ENCODE data around the gene GABARAPL1. TPM values are rescaled to one million over a fixed set of nuclear protein-coding genes. Genes with fewer than 3 reads are reported as not detected.
"Not testable (repeated sequence)": the region's sequence is repeated elsewhere in the genome, so short reads cannot be mapped to it uniquely, and the experiment has no call there.

The GABARAPL1 gene
- polyA plus RNA-seq, 2 of the 4 experiments (the other 2 are of a cell fraction) = 35.9 to 46.2 TPM

GRCh38 chr12:10184261-10184843, 28.3 kb upstream of the GABARAPL1 start:
- H3K4me3 ChIP-seq = no peak overlapping the region
- peak in 1 of 2 experiments; percentile 29; a peak in 2 of 6 replicates for ATAC-seq
- ChIA-PET POLR2A (no interaction called here), CTCF (interaction anchor here (1.2 kb wide), 1 partner anchor 31 kb away, joined by 5 read pairs; no protein-coding TSS in a partner anchor)
- peak overlapping the region in 1 of 2 experiments; percentile 44; a peak in 1 of 6 replicates for H3K27ac ChIP-seq
- peak overlapping the region; percentile 37 for H3K4me2 ChIP-seq
- DNase-seq (ENCODE audit: low read depth in 1 of 2, low spot score in 1 of 2) = no peak
- 78% methylated on average over 7 of the region's 7 CpGs for WGBS (ENCODE audit: missing lambda C conversion rate)
- FAIRE-seq = no peak
- no peaks in the 10 kb centered on the region for H3K9me3 ChIP-seq
- peaks cover 31% of the 10 kb centered on the region for H3K4me1 ChIP-seq
- peak; percentile 36 to 58; a peak in 2 of 4 replicates for TF ChIP-seq CEBPB (IDR thresholded peaks at IDR 0.05)
- TF ChIP-seq TP53 (CRISPR knock-in tag; IDR thresholded peaks at IDR 0.05) = no peak

GRCh38 chr12:10186299-10186698, 26.4 kb upstream of the GABARAPL1 start:
- DNase-seq (ENCODE audit: low read depth in 1 of 2, low spot score in 1 of 2) (no peak), FAIRE-seq (no peak), ATAC-seq (no peak)
- H3K9me3 ChIP-seq = no peaks in the 10 kb centered on the region
- no peak overlapping the region for H3K4me3 ChIP-seq
- WGBS (ENCODE audit: missing lambda C conversion rate) = 89% methylated on average over 11 of the region's 11 CpGs
- peaks cover 28% of the 10 kb centered on the region for H3K4me1 ChIP-seq
- no peak for TF ChIP-seq POLR2AphosphoS2 (conservative IDR thresholded peaks at IDR 0.05; ENCODE audit: low read length)
- no peak for TF ChIP-seq RARB (CRISPR knock-in tag; IDR thresholded peaks at IDR 0.05)
- TF ChIP-seq USF2 (IDR thresholded peaks at IDR 0.05) = no peak
- TF ChIP-seq RCOR1 (IDR thresholded peaks at IDR 0.05; ENCODE audit: low read depth, low read length) = no peak
- TF ChIP-seq MAZ (IDR thresholded peaks at IDR 0.05; ENCODE audit: borderline replicate concordance, low read depth, low read length) = no peak
- TF ChIP-seq NR3C1 (IDR thresholded peaks at IDR 0.05) = no peak
- ChIA-PET CTCF (interaction anchor here (0.6 kb wide), 1 partner anchor 50 kb away, joined by 3 read pairs; no protein-coding TSS in a partner anchor), POLR2A (no interaction called here)
- H3K4me2 ChIP-seq = no peak overlapping the region
- H3K27ac ChIP-seq = no peak overlapping the region

GRCh38 chr12:10186958-10187357, 25.7 kb upstream of the GABARAPL1 start:
- POLR2A ChIA-PET; FAIRE-seq; ATAC-seq; H3K4me3 ChIP-seq; H3K27ac ChIP-seq; H3K4me2 ChIP-seq; H3K9me3 ChIP-seq; DNase-seq (ENCODE audit: low read depth in 1 of 2, low spot score in 1 of 2): not testable (repeated sequence)
- peaks cover 35% of the 10 kb centered on the region for H3K4me1 ChIP-seq
- WGBS (ENCODE audit: missing lambda C conversion rate) = 71% methylated on average over 6 of the region's 6 CpGs
- CTCF ChIA-PET = interaction anchor here (2.1 kb wide), 1 partner anchor 34 kb away, joined by 11 read pairs; no protein-coding TSS in a partner anchor

- CTCF ChIA-PET = interaction anchor here (0.6 to 8.3 kb wide), 13 partner anchors 10 to 439 kb away, joined by 3 to 89 read pairs (median 4); partner anchors contain the start of genes CLEC1B, GABARAPL1 and OLR1
- Histone ChIP-seq H3K9me3 (no peaks in the 10 kb centered on the region), H3K4me3 (no peak overlapping the region), H3K4me1 (peaks cover 18% of the 10 kb centered on the region), H3K27ac (no peak overlapping the region), H3K4me2 (no peak overlapping the region)
- ATAC-seq = peak in 1 of 2 experiments; percentile 12; a peak in 1 of 6 replicates
- DNase-seq (ENCODE audit: low read depth in 1 of 2, low spot score in 1 of 2) = no peak
- WGBS (ENCODE audit: missing lambda C conversion rate) = 62% methylated on average over 5 of the region's 5 CpGs
- POLR2A ChIA-PET = interaction anchor here (0.7 kb wide), 1 partner anchor 39 kb away, joined by 3 read pairs; no protein-coding TSS in a partner anchor
- FAIRE-seq = no peak
- no peak for TF ChIP-seq GATA3 (IDR thresholded peaks at IDR 0.05; ENCODE audit: borderline replicate concordance)
- no peak for TF ChIP-seq CBX8 (IDR thresholded peaks at IDR 0.05)
- no peak for TF ChIP-seq FOSL2 (IDR thresholded peaks at IDR 0.05)
- no peak for TF ChIP-seq FOSL2 (CRISPR knock-in tag; IDR thresholded peaks at IDR 0.05)
- no peak for TF ChIP-seq MAX (IDR thresholded peaks at IDR 0.05)
- no peak for TF ChIP-seq NFE2L2 (conservative IDR thresholded peaks at IDR 0.05; ENCODE audit: low read length)
- TF ChIP-seq ELK1 (IDR thresholded peaks at IDR 0.05; ENCODE audit: low read depth, low read length) = no peak
- TF ChIP-seq HEYL (CRISPR knock-in tag; IDR thresholded peaks at IDR 0.05) = no peak
- no peak for TF ChIP-seq E2F6 (IDR thresholded peaks at IDR 0.05; ENCODE audit: borderline replicate concordance, low read depth)
- no peak for TF ChIP-seq PBX3 (IDR thresholded peaks at IDR 0.05)
- TF ChIP-seq RAD21 (conservative IDR thresholded peaks at IDR 0.05 in 1 of 2, IDR thresholded peaks at IDR 0.05 in 1 of 2) = no peak
- TF ChIP-seq CHD2 (IDR thresholded peaks at IDR 0.05; ENCODE audit: low read length, partially characterized antibody) = no peak
- TF ChIP-seq CBX2 (IDR thresholded peaks at IDR 0.05; ENCODE audit: borderline replicate concordance, low read depth) = no peak
- TF ChIP-seq CTCF (IDR thresholded peaks at IDR 0.05) = no peak
- TF ChIP-seq EP300 (IDR thresholded peaks at IDR 0.05) = no peak
- no peak for TF ChIP-seq CEBPB (IDR thresholded peaks at IDR 0.05)
- no peak for TF ChIP-seq EHF (CRISPR knock-in tag; IDR thresholded peaks at IDR 0.05)
- TF ChIP-seq SREBF2 (IDR thresholded peaks at IDR 0.05) = no peak
Measured at GRCh38 chr12:10189653-10190052, 23.0 kb upstream of the GABARAPL1 start.
